HepG2 (cell line): ENCODE measurements around the gene HK3. TPM values are rescaled to one million over a fixed set of nuclear protein-coding genes. Genes with fewer than 3 reads are reported as not detected.

Experiments used
- ATAC-seq: fragments of 200-7000 bp; cut with Tn5 transposase; 3 replicates; pipeline ENCODE4 v1.9.1; 2020; ENCODE audit warnings: mild to moderate bottlenecking, moderate library complexity
- BruUV-seq: library from RNA; stranded (reverse); fragments of 400-500 nt; replicated peaks from 2 replicates; lab custom pipeline; 2021; lab: Mats Ljungman, UMichigan
- CTCF ChIA-PET: fragments of 300-600 bp; formaldehyde crosslinking; extraction: SDS; loops from one replicate; lab custom pipeline; 2021; ENCODE audit warnings: low total read pairs, inconsistent platforms, low intra/inter-chr PET ratio; lab: Yijun Ruan, JAX
- POLR2A ChIA-PET: fragments of 350-600 bp; sonication (Branson Sonifier 250); formaldehyde crosslinking; loops from one replicate; lab custom pipeline; 2020; ENCODE audit warnings: antibody characterized with exemption, inconsistent platforms; lab: Yijun Ruan, JAX
- DNase-seq: peaks from one replicate; pipeline ENCODE4 v3.0.0-alpha.2; 2015; ENCODE audit warnings: low spot score
- FAIRE-seq: peaks from 3 replicates; lab custom pipeline; 2011; peaks lifted over from hg19 to GRCh38; lab: Jason Lieb, UNC
- H2AFZ ChIP-seq: one replicate; pipeline ENCODE4 v1.6.1; 2011; ENCODE audit warnings: low read length, inconsistent platforms
- H3K27ac ChIP-seq: fragments of 300-600 bp; 3 replicates; pipeline ENCODE4 v1.8.0; 2011; ENCODE audit warnings: mixed run types, mild to moderate bottlenecking, mixed read lengths, low read length, inconsistent platforms; ENCODE audit not compliant: insufficient read depth; ENCODE audit errors: extremely low read length
- H3K27me3 ChIP-seq, 2 experiments: fragments of 200-600 bp in 1 of 2; 2 replicates in 1 of 2; 3 replicates in 1 of 2; pipeline versions ENCODE4 v1.6.0 to v1.8.0; 2011; ENCODE audit warnings: low read length in 2 of 2, mild to moderate bottlenecking in 2 of 2, moderate library complexity in 2 of 2, inconsistent platforms in 1 of 2; ENCODE audit not compliant: insufficient read depth in 2 of 2, control insufficient read depth in 1 of 2
- H3K36me3 ChIP-seq, 2 experiments: fragments of 200-600 bp in 1 of 2; replicated peaks in 1 of 2; 2 replicates in 1 of 2; 3 replicates in 1 of 2; pipeline versions ENCODE4 v1.5.1 to v1.8.0; 2011; ENCODE audit warnings: low read length in 2 of 2, inconsistent platforms in 1 of 2; ENCODE audit not compliant: insufficient read depth in 2 of 2, control insufficient read depth in 1 of 2
- H3K4me1 ChIP-seq: 2 replicates; pipeline ENCODE4 v1.5.1; 2012; ENCODE audit warnings: low read length, inconsistent platforms; ENCODE audit not compliant: insufficient read depth
- H3K4me2 ChIP-seq: 2 replicates; pipeline ENCODE4 v1.6.0; 2011; ENCODE audit warnings: low read depth, low read length, inconsistent platforms
- H3K4me3 ChIP-seq, 3 experiments: fragments of 200-600 bp in 1 of 3; sonication (generic), shearing (Covaris generic) in 1 of 3; replicated peaks in 1 of 3; 2 replicates each; pipeline ENCODE4 v1.5.1; 2011 to 2016; ENCODE audit warnings: low read length in 3 of 3, inconsistent platforms in 2 of 3, low read depth in 2 of 3, mild to moderate bottlenecking in 2 of 3, control low read depth in 1 of 3, mixed read lengths in 1 of 3; ENCODE audit not compliant: insufficient read depth in 1 of 3
- H3K79me2 ChIP-seq: one replicate; pipeline ENCODE4 v1.6.1; 2011; ENCODE audit warnings: low read length, inconsistent platforms; ENCODE audit not compliant: insufficient read depth
- H3K9ac ChIP-seq: 2 replicates; pipeline ENCODE4 v1.6.0; 2011; ENCODE audit warnings: mild to moderate bottlenecking, low read depth, low read length, inconsistent platforms; ENCODE audit not compliant: insufficient read depth
- H3K9me3 ChIP-seq: 2 replicates; pipeline ENCODE4 v1.5.1; 2012; ENCODE audit warnings: mild to moderate bottlenecking, low read length
- H4K20me1 ChIP-seq: 2 replicates; pipeline ENCODE4 v1.6.0; 2011; ENCODE audit warnings: inconsistent platforms, mild to moderate bottlenecking, low read length, moderate library complexity; ENCODE audit not compliant: insufficient read depth
- BHLHE40 ChIP-seq: IDR thresholded peaks from 2 replicates; pipeline ENCODE4 v1.6.1; 2011; ENCODE audit warnings: low read length, improper control_type of control experiment
- CBX5 ChIP-seq: sonication (generic); formaldehyde crosslinking; IDR thresholded peaks from 2 replicates; pipeline ENCODE4 v1.4.0; 2020; ENCODE audit warnings: missing genetic modification reagents, borderline replicate concordance
- FOXO1 ChIP-seq: sonication (generic); formaldehyde crosslinking; IDR thresholded peaks from 2 replicates; pipeline ENCODE4 v1.4.0; 2020; ENCODE audit warnings: missing genetic modification reagents
- GABPB1 ChIP-seq: IDR thresholded peaks from 2 replicates; pipeline ENCODE4 v1.6.1; 2016; ENCODE audit warnings: mild to moderate bottlenecking, missing genetic modification reagents, moderate library complexity, missing compliant biosample characterization
- GATAD1 ChIP-seq: IDR thresholded peaks from 2 replicates; pipeline ENCODE4 v1.6.1; 2016; ENCODE audit warnings: missing genetic modification reagents, missing compliant biosample characterization
- GFI1 ChIP-seq: sonication (generic); formaldehyde crosslinking; IDR thresholded peaks from 2 replicates; pipeline ENCODE4 v1.5.0; 2020; ENCODE audit warnings: missing genetic modification reagents, mild to moderate bottlenecking, borderline replicate concordance
- HBP1 ChIP-seq: IDR thresholded peaks from 2 replicates; pipeline ENCODE4 v1.6.1; 2016; ENCODE audit warnings: low read depth, control low read depth
- KLF6 ChIP-seq: IDR thresholded peaks from 2 replicates; pipeline ENCODE4 v1.8.0; 2016; ENCODE audit warnings: missing biosample characterization, missing genetic modification reagents
- PAF1 ChIP-seq: IDR thresholded peaks from 2 replicates; pipeline ENCODE4 v1.6.1; 2016; ENCODE audit warnings: missing genetic modification reagents, missing compliant biosample characterization
- PAXIP1 ChIP-seq: sonication (generic); formaldehyde crosslinking; conservative IDR thresholded peaks from 2 replicates; pipeline ENCODE4 v1.4.0; 2020; ENCODE audit warnings: mild to moderate bottlenecking, missing genetic modification reagents, moderate library complexity
- SP4 ChIP-seq: sonication (generic); formaldehyde crosslinking; IDR thresholded peaks from 2 replicates; pipeline ENCODE4 v1.8.1; 2023; ENCODE audit warnings: mild to moderate bottlenecking, missing genetic modification reagents
- ZNF616 ChIP-seq: sonication (generic); formaldehyde crosslinking; IDR thresholded peaks from 2 replicates; pipeline ENCODE4 v1.5.0; 2020; ENCODE audit warnings: low read depth, mild to moderate bottlenecking, missing genetic modification reagents
- ZNF652 ChIP-seq: IDR thresholded peaks from 2 replicates; pipeline ENCODE4 v1.6.1; 2016; ENCODE audit warnings: low read depth, borderline replicate concordance
- ZNF879 ChIP-seq: sonication (generic); formaldehyde crosslinking; IDR thresholded peaks from 2 replicates; pipeline ENCODE4 v1.8.1; 2023; ENCODE audit warnings: missing genetic modification reagents
- ZSCAN30 ChIP-seq: sonication (generic); formaldehyde crosslinking; IDR thresholded peaks from 2 replicates; pipeline ENCODE4 v1.5.0; 2020; ENCODE audit warnings: mild to moderate bottlenecking, missing genetic modification reagents
- WGBS: methylation state at CpG from one replicate; pipeline ENCODE4 v1.1.6; 2017; ENCODE audit warnings: low lambda C conversion rate; 5-methylcytosine and 5-hydroxymethylcytosine counted together
- in situ Hi-C: cut with HindIII; loops from 2 replicates; pipeline ENCODE4 v1.10.0; 2017; ENCODE audit warnings: low pct_unique_long_range_greater_than_20kb; ENCODE audit not compliant: extremely low pct_ligation_motif_present
- intact Hi-C: fragments of 100-400 bp; cut with micrococcal nuclease; formaldehyde crosslinking; loops from one replicate; pipeline ENCODE4 v1.10.0; 2022; ENCODE audit not compliant: unreplicated experiment
- polyA plus RNA-seq, 8 experiments: library from polyadenylated mRNA; depleted of rRNA in 3 of 8; stranded (reverse) in 7 of 8; unstranded in 1 of 8; fragments of >200 nt; fragmentation: Illumina TruSeq in 4 of 8; extraction: Trizol in 4 of 8; gene quantifications; 2 replicates each; pipeline versions ENCODE4 v1.2.1 to v1.2.3, GENCODE V29; 2011 to 2016; ENCODE audit warnings: low read depth in 4 of 8, missing spikeins in 1 of 8, mixed read lengths in 1 of 8; ENCODE audit not compliant: insufficient read depth in 1 of 8
- total RNA-seq, 5 experiments: library from RNA; depleted of rRNA; stranded (reverse); fragments of >200 nt; fragmentation: Illumina TruSeq; extraction: Trizol; gene quantifications; 2 replicates each; pipeline ENCODE4 v1.2.3, GENCODE V29; 2016; ENCODE audit warnings: low read depth in 1 of 5

HK3 gene
- total and polyA plus RNA-seq, 2 of the 13 experiments (the other 11 are each of a cell fraction or from before 2014, with no cell fraction given) = not detected

- Histone ChIP-seq H3K4me2 (no peak overlapping the region), H3K9me3 (no peaks in the 10 kb centered on the region), H3K9ac (no peak overlapping the region), H3K4me1 (peaks cover 19% of the 10 kb centered on the region), H2AFZ (no peak overlapping the region), H3K36me3 (peaks cover 26 to 49% of the 10 kb centered on the region in 2 experiments), H4K20me1 (no peaks in the 10 kb centered on the region), H3K27ac (no peak overlapping the region), H3K4me3 (no peak overlapping the region), H3K27me3 (no peaks in the 10 kb centered on the region), H3K79me2 (no peaks in the 10 kb centered on the region)
- in situ Hi-C loops = no loop called here
- ATAC-seq (no peak), FAIRE-seq (no peak), DNase-seq (no peak)
- POLR2A ChIA-PET = no interaction called here
- BruUV-seq = no TSS peak
- intact Hi-C loops = no loop called here
- CTCF ChIA-PET = no interaction called here
- 93% methylated on average over 3 of the region's 3 CpGs for WGBS
- no peak for TF ChIP-seq KLF6 (CRISPR knock-in tag)
- TF ChIP-seq FOXO1 = no peak
- no peak for TF ChIP-seq GATAD1
- no peak for TF ChIP-seq CBX5 (CRISPR knock-in tag)
- no peak for TF ChIP-seq SP4 (CRISPR knock-in tag)
- no peak for TF ChIP-seq PAXIP1 (CRISPR knock-in tag)
- TF ChIP-seq HBP1 (CRISPR knock-in tag) = no peak
- no peak for TF ChIP-seq PAF1 (CRISPR knock-in tag)
- no peak for TF ChIP-seq GABPB1 (CRISPR knock-in tag)
- no peak for TF ChIP-seq GFI1 (CRISPR knock-in tag)
- no peak for TF ChIP-seq ZNF652 (CRISPR knock-in tag)
- no peak for TF ChIP-seq ZNF616 (CRISPR knock-in tag)
- no peak for TF ChIP-seq ZSCAN30 (CRISPR knock-in tag)
- TF ChIP-seq ZNF879 (CRISPR knock-in tag) = no peak
- TF ChIP-seq BHLHE40 = no peak
Observed at GRCh38 chr5:176904276-176904675, 5.1 kb upstream of the HK3 start.
